CMK (cell line): ENCODE data around the gene NUDCD3.
"Not testable (repeated sequence)": the region's sequence is repeated elsewhere in the genome, so short reads cannot be mapped to it uniquely, and the experiment has no call there.

Experiments used
- DNase-seq: peaks from one replicate; pipeline ENCODE4 v3.0.0-alpha.2; 2010; ENCODE audit warnings: low read depth

The NUDCD3 gene

GRCh38 chr7:44447874-44448425, 42.5 kb downstream of the NUDCD3 start:
- DNase-seq: no peak

GRCh38 chr7:44445986-44446671, 44.3 kb downstream of the NUDCD3 start:
- DNase-seq: no peak

- no peak for DNase-seq
These were observed 49.4 kb downstream of the NUDCD3 start for GRCh38 chr7:44441079-44441478.

- no peak for DNase-seq
These were observed 49.8 kb downstream of the NUDCD3 start for GRCh38 chr7:44440577-44441078.

- DNase-seq: no peak
These were observed 50.5 kb downstream of the NUDCD3 start for GRCh38 chr7:44439926-44440325.

- DNase-seq: no peak
These were observed 51.6 kb downstream of the NUDCD3 start for GRCh38 chr7:44438816-44439215.

GRCh38 chr7:44434201-44434600, 56.3 kb downstream of the NUDCD3 start:
- no peak for DNase-seq

GRCh38 chr7:44433255-44434022, 57.0 kb downstream of the NUDCD3 start:
- DNase-seq: no peak

- DNase-seq: no peak
These were observed 58.0 kb downstream of the NUDCD3 start for GRCh38 chr7:44432381-44432977.

- no peak for DNase-seq
These were observed 59.3 kb downstream of the NUDCD3 start for GRCh38 chr7:44431091-44431608.

- no peak for DNase-seq
These were observed 60.4 kb downstream of the NUDCD3 start for GRCh38 chr7:44430054-44430453.

- DNase-seq: not testable (repeated sequence)
These were observed 65.7 kb downstream of the NUDCD3 start for GRCh38 chr7:44424762-44425161.

GRCh38 chr7:44416941-44417340, 73.5 kb downstream of the NUDCD3 start:
- DNase-seq: no peak

GRCh38 chr7:44415510-44415909, 74.9 kb downstream of the NUDCD3 start:
- no peak for DNase-seq

- no peak for DNase-seq
These were observed 75.4 kb downstream of the NUDCD3 start for GRCh38 chr7:44415047-44415446.

- no peak for DNase-seq
These were observed 79.2 kb downstream of the NUDCD3 start for GRCh38 chr7:44411306-44411705.

- DNase-seq: no peak
These were observed 81.9 kb downstream of the NUDCD3 start for GRCh38 chr7:44408596-44408995.

- no peak for DNase-seq
These were observed 86.7 kb downstream of the NUDCD3 start for GRCh38 chr7:44403775-44404174.

- no peak for DNase-seq
These were observed 87.2 kb downstream of the NUDCD3 start for GRCh38 chr7:44403176-44403759.

GRCh38 chr7:44402401-44403060, 87.9 kb downstream of the NUDCD3 start:
- no peak for DNase-seq

- no peak for DNase-seq
These were observed 88.8 kb downstream of the NUDCD3 start for GRCh38 chr7:44401692-44402091.
